ENCODE data around the gene JCAD. TPM values are rescaled to one million over a fixed set of nuclear protein-coding genes. Genes with fewer than 3 reads are reported as not detected.
A peak's percentile ranks its signal among the peaks of the same experiment; 100 is the strongest.
"Not testable (repeated sequence)": the region's sequence is repeated elsewhere in the genome, so short reads cannot be mapped to it uniquely, and the experiment has no call there.

Gene JCAD
- total RNA-seq, 2 donors from 2014 or later = 94.8 to 113 TPM

- intact Hi-C loops (cut with DNase I) = no loop called here
- DNase-seq (ENCODE audit: low spot score) = no peak
These were observed 27.3 kb downstream of the JCAD start for GRCh38 chr10:30032125-30032524.

- intact Hi-C loops (cut with DNase I) = no loop called here
- no peak for DNase-seq (ENCODE audit: low spot score)
These were observed 29.5 kb downstream of the JCAD start for GRCh38 chr10:30029872-30030256.

GRCh38 chr10:30029164-30029871 is 30.1 kb downstream of the JCAD start:
- DNase-seq (ENCODE audit: low spot score) = peak; percentile 81
- intact Hi-C loops (cut with DNase I) = no loop called here

GRCh38 chr10:30028738-30029030 is 30.7 kb downstream of the JCAD start:
- DNase-seq (ENCODE audit: low spot score) = no peak
- intact Hi-C loops (cut with DNase I) = no loop called here

- intact Hi-C loops (cut with DNase I) = no loop called here
- peak; percentile 82 for DNase-seq (ENCODE audit: low spot score)
These were observed 31.2 kb downstream of the JCAD start for GRCh38 chr10:30028006-30028737.

- DNase-seq (ENCODE audit: low spot score) = peak; percentile 90
- intact Hi-C loops (cut with DNase I) = no loop called here
These were observed 32.1 kb downstream of the JCAD start for GRCh38 chr10:30027057-30028005.

- intact Hi-C loops (cut with DNase I) = no loop called here
- no peak for DNase-seq (ENCODE audit: low spot score)
These were observed 32.8 kb downstream of the JCAD start for GRCh38 chr10:30026578-30026977.

GRCh38 chr10:30026080-30026479 is 33.3 kb downstream of the JCAD start:
- no peak for DNase-seq (ENCODE audit: low spot score)
- intact Hi-C loops (cut with DNase I) = no loop called here

DNA sequence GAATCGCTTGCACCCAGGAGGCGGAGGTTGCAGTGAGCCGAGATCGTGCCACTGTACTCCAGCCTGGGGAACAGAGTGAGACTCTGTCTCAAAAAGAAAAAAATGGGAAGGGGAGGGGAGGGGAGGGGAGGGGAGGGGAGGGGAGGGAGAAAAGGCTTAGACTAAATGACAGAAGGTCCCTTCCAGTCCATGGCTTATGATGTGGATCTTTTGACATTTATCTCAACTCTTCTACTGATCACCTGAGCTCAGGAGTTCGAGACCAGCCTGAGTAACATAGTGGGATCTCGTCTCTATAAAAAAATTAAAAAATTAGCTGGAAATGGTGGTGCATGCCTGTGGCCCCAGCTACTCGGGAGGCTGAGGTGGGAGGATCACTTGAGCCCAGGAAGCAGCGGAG is 34.0 kb downstream of the JCAD start:
- DNase-seq (ENCODE audit: low spot score); intact Hi-C loops (cut with DNase I): not testable (repeated sequence)

DNA sequence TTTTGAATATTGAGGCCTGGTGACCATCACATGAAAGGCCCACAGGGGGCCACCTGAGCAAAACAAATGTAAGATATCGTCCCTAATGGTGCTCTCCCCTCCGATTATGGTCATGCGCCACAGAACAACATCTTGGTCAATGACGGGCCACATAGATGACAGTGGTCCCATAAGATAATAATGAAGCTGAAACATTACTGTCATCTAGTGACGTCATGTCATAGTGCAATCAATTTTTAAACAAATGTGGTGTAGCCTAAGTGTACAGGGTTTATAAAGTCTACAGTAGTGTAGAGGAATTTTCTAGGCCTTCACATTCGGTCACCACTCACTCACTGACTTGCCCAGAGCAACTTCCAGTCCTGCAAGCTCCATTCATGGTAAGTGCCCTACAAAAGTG is 36.8 kb downstream of the JCAD start:
- intact Hi-C loops (cut with DNase I) = no loop called here
- no peak for DNase-seq (ENCODE audit: low spot score)

DNA sequence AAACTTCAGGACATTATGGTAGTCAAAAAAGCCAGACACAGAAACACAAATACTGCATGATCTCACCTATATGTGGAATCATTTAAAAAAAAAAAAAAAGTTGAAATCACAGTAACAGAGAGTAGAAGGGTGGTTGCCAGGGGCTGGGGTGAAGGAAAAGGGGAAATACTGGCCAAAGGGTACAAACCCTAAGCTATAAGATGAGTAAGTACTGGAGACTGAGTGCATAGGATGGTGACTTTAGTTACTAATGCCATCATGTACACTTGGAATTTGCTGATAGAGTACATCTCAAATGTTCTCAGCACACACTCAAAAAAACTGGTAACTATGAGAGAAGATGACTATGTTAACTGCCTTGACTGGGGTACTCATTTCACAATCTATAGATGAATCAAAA is 39.9 kb downstream of the JCAD start:
- no peak for DNase-seq (ENCODE audit: low spot score)
- intact Hi-C loops (cut with DNase I) = no loop called here

- DNase-seq (ENCODE audit: low spot score) = no peak
- intact Hi-C loops (cut with DNase I) = no loop called here
These were observed 40.9 kb downstream of the JCAD start for GRCh38 chr10:30018496-30018895.

GRCh38 chr10:30017966-30018365 is 41.4 kb downstream of the JCAD start:
- no peak for DNase-seq (ENCODE audit: low spot score)
- intact Hi-C loops (cut with DNase I) = no loop called here

DNA sequence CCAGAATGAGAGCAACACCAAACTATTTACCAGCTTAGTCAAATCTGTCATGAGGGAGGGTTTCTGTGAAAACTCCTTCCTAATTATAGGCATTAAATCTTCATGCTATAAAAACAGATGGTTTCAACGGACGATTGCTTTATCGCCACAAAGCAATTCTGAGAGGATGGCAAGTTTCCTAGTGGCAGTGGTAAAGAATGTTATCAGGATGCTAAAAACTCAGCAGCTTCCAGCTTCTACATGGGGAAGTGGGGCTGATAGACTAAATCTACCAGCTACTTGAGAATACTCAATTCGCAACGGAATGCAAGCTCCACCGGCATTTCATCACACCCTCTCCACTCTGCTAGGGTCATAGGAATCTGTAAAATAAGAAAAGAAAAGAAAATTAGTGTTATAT is 41.8 kb downstream of the JCAD start:
- intact Hi-C loops (cut with DNase I) = no loop called here
- no peak for DNase-seq (ENCODE audit: low spot score)

- no peak for DNase-seq (ENCODE audit: low spot score)
- intact Hi-C loops (cut with DNase I) = no loop called here
These were observed 44.9 kb downstream of the JCAD start for GRCh38 chr10:30014511-30014910.

DNA sequence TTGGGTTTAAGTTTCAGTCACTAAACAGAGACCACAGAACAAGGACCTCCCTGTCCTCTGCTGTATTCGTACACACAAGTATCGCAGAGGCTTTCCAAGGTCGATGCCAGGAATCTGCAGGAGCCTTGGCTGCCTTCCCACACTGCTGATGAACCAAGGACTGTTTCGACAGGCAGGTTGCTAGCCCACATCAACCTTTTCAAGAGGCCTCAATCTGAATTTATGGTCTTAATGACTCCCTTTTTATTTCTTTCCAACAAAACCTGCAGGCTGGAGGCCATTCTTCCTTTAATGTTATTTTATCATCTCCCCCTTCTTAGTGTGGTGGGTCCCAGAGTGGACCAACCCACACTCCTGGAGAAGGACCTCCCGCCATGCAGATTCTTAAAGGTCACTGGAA is 45.6 kb downstream of the JCAD start:
- no peak for DNase-seq (ENCODE audit: low spot score)
- intact Hi-C loops (cut with DNase I) = no loop called here

GRCh38 chr10:30011956-30012647 is 47.3 kb downstream of the JCAD start:
- no peak for DNase-seq (ENCODE audit: low spot score)
- intact Hi-C loops (cut with DNase I) = no loop called here

DNA sequence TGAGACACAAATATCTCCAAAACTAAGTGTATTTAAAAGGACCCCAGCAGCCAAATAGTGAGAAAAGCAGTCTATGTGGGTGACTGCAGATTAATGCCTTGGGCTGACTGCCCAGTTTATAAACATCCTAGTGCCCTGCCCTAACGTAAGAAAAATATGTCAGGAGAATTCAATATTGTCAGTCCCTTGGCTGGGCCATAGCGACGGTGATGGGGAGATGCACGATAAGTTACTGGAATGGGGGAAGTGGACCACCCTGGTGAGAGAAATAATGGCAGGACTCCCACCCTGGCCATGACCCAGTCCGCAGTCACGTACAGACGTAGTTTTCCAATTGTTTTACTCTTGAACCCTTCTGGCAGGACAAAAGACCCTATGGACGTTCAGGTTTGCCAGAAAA is 48.0 kb downstream of the JCAD start:
- intact Hi-C loops (cut with DNase I) = no loop called here

GRCh38 chr10:30007406-30007805 is 52.0 kb downstream of the JCAD start:
- intact Hi-C loops (cut with DNase I) = loop anchor here in 1 of 2 donors (10.0 kb wide), 1 partner anchor 177 kb away; no protein-coding TSS in a partner anchor
- no peak for DNase-seq (ENCODE audit: low spot score)

More for the DNA sequence above, 48.0 kb downstream of the JCAD start:
- DNase-seq (ENCODE audit: low spot score) = no peak

Measured in posterior vena cava (tissue), 2 donors.